Kidney epithelial cell (primary cell): ENCODE data around the gene IFNA6. TPM values are rescaled to one million over a fixed set of nuclear protein-coding genes. Genes with fewer than 3 reads are reported as not detected.
A peak's percentile ranks its signal among the peaks of the same experiment; 100 is the strongest.

ENCODE experiments used
- DNase-seq: peaks from one replicate; pipeline ENCODE4 v3.0.0-alpha.2; 2010; ENCODE audit warnings: low read depth
- H3K27me3 ChIP-seq: 2 replicates; pipeline ENCODE4 v1.6.0; 2011; ENCODE audit warnings: low read length; ENCODE audit not compliant: control insufficient read depth, insufficient read depth
- H3K36me3 ChIP-seq: 2 replicates; pipeline ENCODE4 v1.5.1; 2011; ENCODE audit warnings: low read length; ENCODE audit not compliant: control insufficient read depth, insufficient read depth
- H3K4me3 ChIP-seq: 2 replicates; pipeline ENCODE4 v1.5.1; 2011; ENCODE audit warnings: low read depth, mild to moderate bottlenecking, control low read depth, low read length
- total RNA-seq: library from RNA; depleted of rRNA; stranded (reverse); fragments of >200 nt; gene quantifications from 2 replicates; pipeline ENCODE4 v1.2.3, GENCODE V29; 2015
- TF ChIP-seq, protein P1 (sequence below): IDR thresholded peaks from 2 replicates; pipeline ENCODE4 v1.5.1; 2011; ENCODE audit warnings: mild to moderate bottlenecking, moderate library complexity, low read length, control low read depth, inconsistent platforms; ENCODE audit not compliant: insufficient read depth, poor library complexity, severe bottlenecking

Gene IFNA6
- total RNA-seq, 1 donor from 2014 or later = not detected

DNA sequence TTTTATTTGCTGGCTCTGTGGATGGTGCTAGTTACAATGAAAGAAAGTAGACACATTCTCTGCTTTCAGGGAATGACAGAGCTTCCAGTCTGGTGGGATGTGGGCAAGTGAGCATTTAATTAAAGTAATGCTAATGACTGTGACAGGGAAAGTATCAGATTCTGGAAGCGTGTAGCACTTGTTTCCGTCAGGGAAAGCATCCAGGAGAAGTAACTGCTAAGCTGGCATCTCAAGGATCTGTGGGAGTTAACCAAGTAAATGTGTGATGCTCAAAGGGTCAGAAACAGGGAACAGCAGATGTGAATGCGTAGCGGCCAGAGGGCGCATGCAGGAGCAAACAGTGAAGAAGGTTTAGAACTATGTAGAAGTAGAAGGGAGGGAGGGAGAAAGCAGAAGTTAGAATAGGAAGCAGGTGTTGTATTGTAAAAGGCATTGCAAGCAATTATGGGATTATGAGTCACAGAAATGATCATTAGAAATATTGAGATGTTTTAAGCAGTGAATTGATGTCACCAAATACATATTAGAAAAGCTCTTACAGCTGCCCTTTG is 27.7 kb downstream of the IFNA6 start:
- Histone ChIP-seq H3K36me3 (no peaks in the 10 kb centered on the region), H3K27me3 (no peaks in the 10 kb centered on the region), H3K4me3 (no peak overlapping the region)
- TF ChIP-seq, protein P1, sequence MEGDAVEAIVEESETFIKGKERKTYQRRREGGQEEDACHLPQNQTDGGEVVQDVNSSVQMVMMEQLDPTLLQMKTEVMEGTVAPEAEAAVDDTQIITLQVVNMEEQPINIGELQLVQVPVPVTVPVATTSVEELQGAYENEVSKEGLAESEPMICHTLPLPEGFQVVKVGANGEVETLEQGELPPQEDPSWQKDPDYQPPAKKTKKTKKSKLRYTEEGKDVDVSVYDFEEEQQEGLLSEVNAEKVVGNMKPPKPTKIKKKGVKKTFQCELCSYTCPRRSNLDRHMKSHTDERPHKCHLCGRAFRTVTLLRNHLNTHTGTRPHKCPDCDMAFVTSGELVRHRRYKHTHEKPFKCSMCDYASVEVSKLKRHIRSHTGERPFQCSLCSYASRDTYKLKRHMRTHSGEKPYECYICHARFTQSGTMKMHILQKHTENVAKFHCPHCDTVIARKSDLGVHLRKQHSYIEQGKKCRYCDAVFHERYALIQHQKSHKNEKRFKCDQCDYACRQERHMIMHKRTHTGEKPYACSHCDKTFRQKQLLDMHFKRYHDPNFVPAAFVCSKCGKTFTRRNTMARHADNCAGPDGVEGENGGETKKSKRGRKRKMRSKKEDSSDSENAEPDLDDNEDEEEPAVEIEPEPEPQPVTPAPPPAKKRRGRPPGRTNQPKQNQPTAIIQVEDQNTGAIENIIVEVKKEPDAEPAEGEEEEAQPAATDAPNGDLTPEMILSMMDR = no peak
- no peak for DNase-seq

DNA sequence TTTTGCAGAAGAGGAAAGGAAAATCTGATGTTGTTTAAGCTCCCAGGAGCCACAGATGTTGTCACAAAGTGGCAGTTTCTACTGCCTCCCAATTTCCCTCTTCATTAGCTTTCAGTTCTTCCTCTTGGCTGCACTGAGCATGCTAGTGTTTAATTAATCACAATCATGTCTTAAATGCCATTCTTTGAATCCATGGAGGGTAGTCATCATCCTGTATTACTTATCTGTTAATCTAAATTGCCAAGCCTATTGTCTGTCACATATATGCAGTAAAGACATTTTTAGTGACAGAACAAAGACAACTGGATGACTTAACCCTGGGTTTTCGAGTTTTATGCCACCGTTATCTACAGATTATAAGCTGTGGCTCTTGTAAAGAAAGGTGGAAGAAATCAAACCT is 30.2 kb downstream of the IFNA6 start:
- Histone ChIP-seq H3K27me3 (no peaks in the 10 kb centered on the region), H3K4me3 (no peak overlapping the region), H3K36me3 (no peaks in the 10 kb centered on the region)
- DNase-seq = no peak
- TF ChIP-seq, protein P1 = no peak

DNA sequence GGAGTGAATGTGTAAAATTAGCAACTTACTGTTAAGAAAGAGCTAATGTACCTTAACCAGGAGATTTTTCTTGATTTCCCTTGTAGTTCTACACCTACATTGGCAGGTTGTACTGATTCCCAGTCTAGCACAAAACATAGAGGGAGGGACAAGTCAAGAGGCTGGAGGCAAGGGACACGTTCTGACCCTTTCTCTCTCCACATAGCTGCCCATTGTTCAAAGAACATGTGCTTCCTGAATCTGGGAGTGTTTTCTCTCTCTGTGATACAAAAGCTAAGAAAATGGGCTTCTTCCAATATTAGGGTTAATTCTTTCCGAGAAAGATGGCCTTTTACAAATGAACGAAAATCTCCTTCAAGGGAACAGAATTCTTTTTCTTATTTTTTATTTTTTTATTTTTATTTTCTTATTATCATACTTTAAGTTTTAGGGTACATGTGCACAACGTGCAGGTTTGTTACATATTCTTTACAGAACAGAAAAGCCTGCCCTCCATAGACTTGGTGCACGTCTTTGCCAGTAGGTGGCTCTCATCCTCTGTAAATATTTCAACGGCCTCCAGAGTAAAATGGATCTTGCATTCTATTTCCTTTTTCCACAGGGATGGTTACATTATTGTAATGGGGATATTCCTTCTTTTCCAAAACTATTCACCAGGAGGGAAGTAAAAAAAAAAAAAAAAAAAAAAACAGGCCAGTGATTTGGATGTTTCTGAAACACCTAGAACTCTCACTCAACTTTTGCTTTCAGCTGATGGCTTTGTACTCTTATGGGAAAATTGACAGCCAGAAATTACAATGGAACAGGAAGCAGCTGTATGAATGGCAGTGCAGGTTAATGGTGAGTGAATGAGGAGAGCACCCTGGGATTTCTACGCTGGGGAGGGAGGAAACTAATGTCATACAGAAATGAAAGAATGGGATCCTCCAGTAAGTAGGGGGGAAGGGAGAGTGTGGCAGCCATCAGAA is 32.4 kb downstream of the IFNA6 start:
- TF ChIP-seq, protein P1 = peak; percentile 75
- no peak for DNase-seq
- H3K4me3 ChIP-seq = no peak overlapping the region
- H3K27me3 ChIP-seq = no peaks in the 10 kb centered on the region
- no peaks in the 10 kb centered on the region for H3K36me3 ChIP-seq

DNA sequence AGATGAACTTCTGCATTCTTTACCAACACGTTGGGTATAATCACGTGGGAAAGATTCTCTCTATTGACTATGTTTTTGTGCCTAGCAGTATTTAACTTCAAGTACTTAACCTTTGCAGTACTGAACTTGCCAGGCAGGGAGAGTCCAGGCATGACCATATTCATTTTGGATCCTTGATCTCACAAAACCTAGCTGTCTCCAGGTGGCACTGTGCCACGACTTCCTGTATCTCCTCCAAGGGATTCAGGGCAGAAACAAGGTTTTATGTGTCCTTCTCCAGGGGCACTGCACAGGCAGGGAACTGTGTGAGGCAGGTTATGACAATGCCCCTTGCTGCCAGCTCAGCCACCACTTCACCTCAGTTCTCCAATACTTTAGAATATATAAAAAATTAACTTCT is 33.8 kb downstream of the IFNA6 start:
- no peaks in the 10 kb centered on the region for H3K27me3 ChIP-seq
- DNase-seq = no peak
- H3K4me3 ChIP-seq = no peak overlapping the region
- TF ChIP-seq, protein P1 = no peak
- no peaks in the 10 kb centered on the region for H3K36me3 ChIP-seq

DNA sequence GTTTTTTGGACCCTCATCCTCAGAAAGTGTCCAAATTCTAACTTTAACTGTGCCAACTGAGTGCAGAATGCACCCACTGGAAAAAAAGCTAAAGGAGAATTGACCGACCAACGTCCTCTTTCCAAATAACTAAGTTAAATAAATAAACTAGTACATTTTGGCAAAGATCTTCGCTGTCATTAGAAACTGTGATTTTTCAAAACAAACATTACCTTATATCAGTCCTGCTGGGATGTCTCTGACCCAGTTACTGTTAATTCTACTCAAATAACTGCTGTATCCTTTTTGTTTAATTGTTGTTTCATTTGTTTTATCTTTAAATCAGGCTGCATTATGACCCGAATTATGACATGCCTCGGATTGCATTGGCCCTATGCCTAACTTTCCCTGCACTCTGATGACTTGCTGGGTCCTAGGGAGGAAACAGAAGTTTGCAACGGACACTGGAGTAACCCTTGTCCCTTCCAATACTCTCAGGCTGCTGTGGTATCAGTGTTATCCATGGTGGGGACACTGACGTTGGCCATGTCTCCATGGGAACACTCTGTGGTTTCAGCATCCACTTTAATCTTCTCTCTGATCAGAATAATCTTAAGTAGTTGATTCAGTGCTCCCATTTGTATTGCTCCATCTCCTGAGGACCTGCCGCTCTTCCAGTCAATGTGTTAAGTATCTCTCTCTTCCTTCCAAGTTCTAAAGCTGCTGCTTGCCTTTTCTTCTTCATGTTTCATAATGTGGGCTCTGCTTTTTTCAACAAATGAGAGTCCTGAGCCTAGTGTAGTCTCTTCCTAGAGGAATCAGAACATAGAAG is 34.5 kb downstream of the IFNA6 start:
- Histone ChIP-seq H3K36me3 (no peaks in the 10 kb centered on the region), H3K4me3 (no peak overlapping the region), H3K27me3 (no peaks in the 10 kb centered on the region)
- TF ChIP-seq, protein P1 = no peak
- DNase-seq = no peak
